PC-3 (cell line): ENCODE data around the gene AGFG2. TPM values are rescaled to one million over a fixed set of nuclear protein-coding genes. Genes with fewer than 3 reads are reported as not detected.

ENCODE experiments used
- ATAC-seq: fragments of 200-7000 bp; cut with Tn5 transposase; 2 replicates; pipeline ENCODE4 v1.9.1; 2020; ENCODE audit warnings: mild to moderate bottlenecking, moderate library complexity
- BruUV-seq: library from RNA; stranded (reverse); fragments of 400-500 nt; replicated peaks from 2 replicates; lab custom pipeline; 2021; lab: Mats Ljungman, UMichigan
- CTCF ChIA-PET: fragments of 300-600 bp; sonication (Branson Sonifier 250); formaldehyde crosslinking; loops from one replicate; lab custom pipeline; 2022; ENCODE audit warnings: antibody characterized with exemption; lab: Charles Lee
- POLR2A ChIA-PET: fragments of 300-600 bp; sonication (Branson Sonifier 250); formaldehyde crosslinking; loops from one replicate; lab custom pipeline; 2022; ENCODE audit warnings: antibody characterized with exemption; ENCODE audit not compliant: unreplicated experiment; lab: Charles Lee
- DNase-seq: peaks from one replicate; pipeline ENCODE4 v3.0.0-alpha.2; 2015
- H2AFZ ChIP-seq: fragments of 300-600 bp; sonication (generic); 2 replicates; pipeline ENCODE4 v1.6.0; 2016; ENCODE audit warnings: antibody characterized with exemption, low read length
- H3F3A ChIP-seq: fragments of 300-600 bp; sonication (generic); one replicate; pipeline ENCODE4 v1.6.0; 2017; ENCODE audit warnings: antibody characterized with exemption, low read length, control low read depth, mild to moderate bottlenecking; ENCODE audit not compliant: unreplicated experiment
- H3K27ac ChIP-seq: fragments of 300-600 bp; sonication (generic); 2 replicates; pipeline ENCODE4 v1.5.1; 2016; ENCODE audit warnings: mild to moderate bottlenecking, low read length
- H3K27me3 ChIP-seq: fragments of 300-600 bp; sonication (generic); 2 replicates; pipeline ENCODE4 v1.6.1; 2016; ENCODE audit warnings: low read length, mixed read lengths
- H3K36me3 ChIP-seq: fragments of 300-600 bp; sonication (generic); 2 replicates; pipeline ENCODE4 v1.6.1; 2016; ENCODE audit warnings: low read depth, mixed run types, low read length, mixed read lengths
- H3K4me1 ChIP-seq: fragments of 300-600 bp; sonication (generic); 2 replicates; pipeline ENCODE4 v1.5.1; 2016; ENCODE audit warnings: low read length; ENCODE audit not compliant: insufficient read depth
- H3K4me2 ChIP-seq: fragments of 300-600 bp; sonication (generic); 2 replicates; pipeline ENCODE4 v1.6.0; 2016; ENCODE audit warnings: low read length
- H3K4me3 ChIP-seq: fragments of 300-600 bp; sonication (generic); 2 replicates; pipeline ENCODE4 v1.5.1; 2016; ENCODE audit warnings: mild to moderate bottlenecking, low read length, mixed read lengths
- H3K79me2 ChIP-seq: fragments of 300-600 bp; sonication (generic); 2 replicates; pipeline ENCODE4 v1.6.1; 2017; ENCODE audit warnings: low read length, mixed read lengths
- H3K9ac ChIP-seq: fragments of 300-600 bp; sonication (generic); 2 replicates; pipeline ENCODE4 v1.6.0; 2016; ENCODE audit warnings: mild to moderate bottlenecking, low read length
- H3K9me2 ChIP-seq: fragments of 300-600 bp; sonication (generic); replicated peaks from 2 replicates; pipeline ENCODE4 v1.6.1; 2016; ENCODE audit warnings: mixed run types, low read length, mixed read lengths
- H3K9me3 ChIP-seq: fragments of 300-600 bp; sonication (generic); 2 replicates; pipeline ENCODE4 v1.6.1; 2016; ENCODE audit warnings: low read length, mixed read lengths
- H4K20me1 ChIP-seq: fragments of 300-600 bp; sonication (generic); 2 replicates; pipeline ENCODE4 v1.6.1; 2016; ENCODE audit warnings: low read length, mixed read lengths
- EZH2 ChIP-seq: fragments of 300-600 bp; sonication (generic); IDR thresholded peaks from one replicate; pipeline ENCODE4 v1.6.1; 2017; ENCODE audit warnings: antibody characterized with exemption, mild to moderate bottlenecking, low read length; ENCODE audit not compliant: unreplicated experiment
- EZH2phosphoT487 ChIP-seq: fragments of 300-600 bp; sonication (generic); IDR thresholded peaks from 2 replicates; pipeline ENCODE4 v1.6.1; 2018; ENCODE audit warnings: mild to moderate bottlenecking, antibody characterized with exemption, low read length, borderline replicate concordance
- intact Hi-C: fragments of 100-400 bp; cut with micrococcal nuclease; formaldehyde crosslinking; loops from 2 replicates; pipeline ENCODE4 v1.9.0; 2023
- total RNA-seq: library from RNA; depleted of rRNA; stranded (reverse); fragments of >200 nt; gene quantifications from 2 replicates; pipeline ENCODE4 v1.2.3, GENCODE V29; 2014
- TF ChIP-seq, protein P1 (sequence below): fragments of 300-600 bp; sonication (generic); conservative IDR thresholded peaks from 2 replicates; pipeline ENCODE4 v1.5.1; 2017; ENCODE audit warnings: antibody characterized with exemption, low read depth, mild to moderate bottlenecking, low read length

Gene AGFG2
- total RNA-seq, 1 experiment from 2014 or later = 16.9 TPM

DNA sequence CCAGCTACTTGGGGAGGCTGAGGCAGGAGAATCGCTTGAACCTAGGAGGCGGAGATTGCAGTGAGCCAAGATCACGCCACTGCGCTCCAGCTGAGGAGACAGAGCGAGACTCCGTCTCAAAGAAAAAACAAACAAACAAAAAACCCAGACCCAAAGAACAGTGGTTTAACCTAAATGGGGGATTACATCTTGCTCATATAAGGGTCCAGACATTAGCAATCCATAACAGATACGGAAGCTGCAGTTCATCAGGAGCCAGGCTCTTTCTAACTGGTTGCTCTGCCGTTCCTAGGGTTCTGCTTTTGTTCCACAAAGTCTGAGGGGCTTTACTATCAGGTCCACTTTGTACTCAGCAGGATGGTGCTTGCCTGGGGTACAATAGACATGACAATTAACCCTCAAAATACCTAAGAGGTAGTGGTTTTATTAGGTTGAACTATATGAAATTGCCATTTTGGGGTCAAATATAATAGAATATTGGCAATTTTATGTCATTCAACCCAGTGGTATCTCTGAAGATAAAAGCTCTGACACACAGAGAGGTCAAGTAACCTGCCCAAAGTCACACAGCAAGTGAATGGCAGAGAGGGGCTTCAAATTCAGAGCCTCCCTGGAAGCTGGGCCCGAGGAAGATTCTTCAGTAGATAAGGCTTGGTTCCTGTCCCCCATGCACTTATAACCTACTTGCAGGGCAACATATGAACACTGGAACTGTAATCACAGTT is 34.0 kb upstream of the AGFG2 start:
- H3K4me1 ChIP-seq = no peaks in the 10 kb centered on the region
- H3K27me3 ChIP-seq = no peaks in the 10 kb centered on the region
- no peak for DNase-seq
- intact Hi-C loops = no loop called here
- no peaks in the 10 kb centered on the region for H3F3A ChIP-seq
- no peaks in the 10 kb centered on the region for H3K9me2 ChIP-seq
- TF ChIP-seq EZH2 (no peak), EZH2phosphoT487 (no peak)
- TF ChIP-seq, protein P1, sequence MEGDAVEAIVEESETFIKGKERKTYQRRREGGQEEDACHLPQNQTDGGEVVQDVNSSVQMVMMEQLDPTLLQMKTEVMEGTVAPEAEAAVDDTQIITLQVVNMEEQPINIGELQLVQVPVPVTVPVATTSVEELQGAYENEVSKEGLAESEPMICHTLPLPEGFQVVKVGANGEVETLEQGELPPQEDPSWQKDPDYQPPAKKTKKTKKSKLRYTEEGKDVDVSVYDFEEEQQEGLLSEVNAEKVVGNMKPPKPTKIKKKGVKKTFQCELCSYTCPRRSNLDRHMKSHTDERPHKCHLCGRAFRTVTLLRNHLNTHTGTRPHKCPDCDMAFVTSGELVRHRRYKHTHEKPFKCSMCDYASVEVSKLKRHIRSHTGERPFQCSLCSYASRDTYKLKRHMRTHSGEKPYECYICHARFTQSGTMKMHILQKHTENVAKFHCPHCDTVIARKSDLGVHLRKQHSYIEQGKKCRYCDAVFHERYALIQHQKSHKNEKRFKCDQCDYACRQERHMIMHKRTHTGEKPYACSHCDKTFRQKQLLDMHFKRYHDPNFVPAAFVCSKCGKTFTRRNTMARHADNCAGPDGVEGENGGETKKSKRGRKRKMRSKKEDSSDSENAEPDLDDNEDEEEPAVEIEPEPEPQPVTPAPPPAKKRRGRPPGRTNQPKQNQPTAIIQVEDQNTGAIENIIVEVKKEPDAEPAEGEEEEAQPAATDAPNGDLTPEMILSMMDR = no peak
- no peaks in the 10 kb centered on the region for H3K36me3 ChIP-seq
- no peak overlapping the region for H3K4me2 ChIP-seq
- no peaks in the 10 kb centered on the region for H4K20me1 ChIP-seq
- ChIA-PET CTCF (no interaction called here), POLR2A (no interaction called here)
- H3K79me2 ChIP-seq = no peaks in the 10 kb centered on the region
- H3K9me3 ChIP-seq = no peaks in the 10 kb centered on the region
- no peak overlapping the region for H2AFZ ChIP-seq
- H3K4me3 ChIP-seq = no peak overlapping the region
- no TSS peak for BruUV-seq
- H3K9ac ChIP-seq = no peak overlapping the region
- H3K27ac ChIP-seq = no peak overlapping the region
- ATAC-seq = no peak

DNA sequence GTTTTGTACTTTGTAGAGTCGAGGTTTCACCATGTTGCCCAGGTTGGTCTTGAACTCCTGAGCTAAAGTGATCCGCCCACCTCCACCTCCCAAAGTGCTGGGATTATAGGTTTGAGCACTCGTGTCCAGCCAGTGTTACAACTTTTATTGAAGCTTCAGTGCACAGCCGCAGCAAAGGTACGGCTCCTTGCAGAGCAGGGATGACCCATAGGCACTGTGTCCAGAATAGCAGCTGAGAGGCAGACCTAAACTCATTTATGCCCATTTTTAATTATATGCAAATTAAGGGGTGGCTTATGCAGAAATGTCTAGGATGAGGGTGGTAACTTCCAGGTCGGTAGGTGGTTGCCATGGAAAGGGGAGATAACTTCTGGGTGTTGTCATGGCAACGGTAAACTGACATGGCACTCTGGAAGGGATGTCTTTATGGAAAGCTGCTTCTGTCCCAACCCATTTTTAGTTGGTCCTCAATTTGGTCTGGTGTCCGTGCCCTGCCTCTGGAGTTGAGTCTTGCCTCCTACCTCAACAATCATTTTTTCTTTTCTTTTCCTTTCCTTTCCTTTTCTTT is 32.6 kb upstream of the AGFG2 start:
- POLR2A ChIA-PET = no interaction called here

More for the DNA sequence above, 32.6 kb upstream of the AGFG2 start:
- no TSS peak for BruUV-seq
- no peaks in the 10 kb centered on the region for H3K9me3 ChIP-seq
- H3K4me1 ChIP-seq = no peaks in the 10 kb centered on the region
- no peak overlapping the region for H3K9ac ChIP-seq
- H3K27ac ChIP-seq = no peak overlapping the region
- DNase-seq (no peak), ATAC-seq (no peak)
- no peaks in the 10 kb centered on the region for H3K9me2 ChIP-seq
- no peaks in the 10 kb centered on the region for H3K79me2 ChIP-seq
- CTCF ChIA-PET = interaction anchor here (0.6 kb wide), 1 partner anchor 66 kb away, joined by 6 read pairs; no protein-coding TSS in a partner anchor
- no peak overlapping the region for H3K4me3 ChIP-seq
- TF ChIP-seq EZH2 (no peak), EZH2phosphoT487 (no peak)
- TF ChIP-seq, protein P1 = no peak
- intact Hi-C loops = no loop called here
- H3F3A ChIP-seq = no peaks in the 10 kb centered on the region
- H3K36me3 ChIP-seq = no peaks in the 10 kb centered on the region
- H3K4me2 ChIP-seq = no peak overlapping the region
- no peaks in the 10 kb centered on the region for H4K20me1 ChIP-seq
- H3K27me3 ChIP-seq = no peaks in the 10 kb centered on the region
- H2AFZ ChIP-seq = no peak overlapping the region
